B cell (primary cell): ENCODE measurements around the gene SREBF1. TPM values are rescaled to one million over a fixed set of nuclear protein-coding genes. Genes with fewer than 3 reads are reported as not detected.

Source experiments
- ATAC-seq: fragments of 200-7000 bp; cut with Tn5 transposase; one replicate; pipeline ENCODE4 v1.10.0; 2021; ENCODE audit warnings: low read depth, mild to moderate bottlenecking, moderate number of reproducible peaks, moderate library complexity
- CTCF ChIA-PET: fragments of 350-600 bp; sonication (Branson Sonifier 250); formaldehyde crosslinking; loops from one replicate; lab custom pipeline; 2021; ENCODE audit warnings: antibody characterized with exemption, inconsistent platforms; lab: Charles Lee
- POLR2A ChIA-PET: fragments of 350-600 bp; sonication (Branson Sonifier 250); formaldehyde crosslinking; loops from one replicate; lab custom pipeline; 2021; ENCODE audit warnings: antibody characterized with exemption; lab: Charles Lee
- DNase-seq: peaks from one replicate; pipeline ENCODE4 v3.0.0; 2013
- H2AFZ ChIP-seq: 2 replicates; pipeline ENCODE4 v1.6.1; 2012; ENCODE audit warnings: mild to moderate bottlenecking, low read depth, low read length; ENCODE audit not compliant: insufficient read depth, poor library complexity, severe bottlenecking
- H3K27ac ChIP-seq, 2 donors: 1 replicate in 1 of 2; 2 replicates in 1 of 2; pipeline ENCODE4 v1.5.1; 2012 to 2013; ENCODE audit warnings: low read length in 2 of 2, mild to moderate bottlenecking in 2 of 2, moderate library complexity in 1 of 2
- H3K27me3 ChIP-seq, 4 experiments: fragments of 200-600 bp in 1 of 4; sonication (generic) in 1 of 4; replicated peaks in 1 of 4; 1 replicate in 2 of 4; 2 replicates in 2 of 4; pipeline versions ENCODE4 v1.6.1 to v1.7.0; 2013 to 2016; ENCODE audit warnings: low read length in 3 of 4, mild to moderate bottlenecking in 2 of 4, mixed read lengths in 1 of 4, moderate library complexity in 1 of 4; ENCODE audit not compliant: insufficient read depth in 4 of 4, control insufficient read depth in 3 of 4; ENCODE audit errors: control extremely low read depth in 1 of 4
- H3K36me3 ChIP-seq, 2 experiments: replicated peaks in 1 of 2; 1 replicate in 1 of 2; 2 replicates in 1 of 2; pipeline versions ENCODE4 v1.6.1 to v1.7.1; 2013; ENCODE audit warnings: low read length in 1 of 2; ENCODE audit not compliant: insufficient read depth in 2 of 2, control insufficient read depth in 1 of 2; ENCODE audit errors: control extremely low read depth in 1 of 2, extremely low read depth in 1 of 2
- H3K4me1 ChIP-seq, 2 donors: fragments of 200-600 bp in 1 of 2; sonication (generic) in 1 of 2; 1 replicate in 1 of 2; 2 replicates in 1 of 2; pipeline versions ENCODE4 v1.5.1 to v1.6.1; 2013 to 2017; ENCODE audit warnings: low read length in 2 of 2; ENCODE audit not compliant: control insufficient read depth in 2 of 2, insufficient read depth in 2 of 2
- H3K4me2 ChIP-seq: replicated peaks from 2 replicates; pipeline ENCODE3; 2012; ENCODE audit warnings: mild to moderate bottlenecking, low read depth, low read length; ENCODE audit not compliant: poor library complexity, severe bottlenecking
- H3K4me3 ChIP-seq, 5 experiments: fragments of 200-600 bp in 1 of 5; sonication (generic) in 1 of 5; 1 replicate in 3 of 5; 2 replicates in 2 of 5; pipeline versions ENCODE4 v1.5.1 to v1.7.0; 2011 to 2016; ENCODE audit warnings: low read length in 4 of 5, mild to moderate bottlenecking in 4 of 5, low read depth in 2 of 5, control low read depth in 1 of 5, moderate library complexity in 1 of 5; ENCODE audit not compliant: insufficient read depth in 1 of 5; ENCODE audit errors: control extremely low read depth in 1 of 5, extremely low read depth in 1 of 5
- H3K79me2 ChIP-seq: fragments of 200-600 bp; sonication (generic); one replicate; pipeline ENCODE4 v1.6.0; 2016; ENCODE audit warnings: low read length; ENCODE audit not compliant: control insufficient read depth, insufficient read depth
- H3K9ac ChIP-seq: fragments of 200-600 bp; sonication (generic); 2 replicates; pipeline ENCODE4 v1.6.1; 2017; ENCODE audit warnings: mild to moderate bottlenecking, low read length, moderate library complexity
- H3K9me3 ChIP-seq, 3 donors: one replicate each; pipeline versions ENCODE4 v1.6.1 to v1.7.1; 2013; ENCODE audit warnings: low read length in 2 of 3; ENCODE audit not compliant: control insufficient read depth in 2 of 3, insufficient read depth in 1 of 3; ENCODE audit errors: control extremely low read depth in 1 of 3
- H4K20me1 ChIP-seq: 2 replicates; pipeline ENCODE4 v1.6.0; 2012; ENCODE audit warnings: mild to moderate bottlenecking, low read length; ENCODE audit not compliant: insufficient read depth, control insufficient read depth, poor library complexity, severe bottlenecking
- H3K27ac Mint-ChIP-seq: one replicate; pipeline ENCODE4 v1.8.0; 2021; ENCODE audit warnings: mixed read lengths
- H3K27me3 Mint-ChIP-seq: one replicate; pipeline ENCODE4 v1.8.0; 2021; ENCODE audit warnings: mixed read lengths
- H3K4me1 Mint-ChIP-seq: one replicate; pipeline ENCODE4 v1.8.0; 2021; ENCODE audit warnings: mixed read lengths
- H3K4me3 Mint-ChIP-seq: one replicate; pipeline ENCODE4 v1.8.0; 2021; ENCODE audit warnings: mixed read lengths
- H3K9me3 Mint-ChIP-seq: one replicate; pipeline ENCODE4 v1.8.0; 2022; ENCODE audit warnings: mixed read lengths; ENCODE audit not compliant: insufficient read depth
- CTCF ChIP-seq: fragments of 200-600 bp; IDR thresholded peaks from one replicate; pipeline ENCODE4 v1.8.0; 2022; ENCODE audit warnings: antibody characterized with exemption, mild to moderate bottlenecking
- EZH2 ChIP-seq: IDR thresholded peaks from 2 replicates; pipeline ENCODE4 v1.6.1; 2012; ENCODE audit warnings: borderline replicate concordance, low read depth, mild to moderate bottlenecking, moderate library complexity, low read length; ENCODE audit not compliant: insufficient read depth, poor library complexity, severe bottlenecking
- WGBS: methylation state at CpG from one replicate; pipeline ENCODE4 v1.1.5; 2013; ENCODE audit warnings: missing lambda C conversion rate; ENCODE audit not compliant: insufficient coverage; 5-methylcytosine and 5-hydroxymethylcytosine counted together
- intact Hi-C: fragments of 100-400 bp; cut with micrococcal nuclease; formaldehyde crosslinking; loops from one replicate; pipeline ENCODE4 v1.10.0; 2022
- polyA plus RNA-seq: library from polyadenylated mRNA; depleted of rRNA; stranded (reverse); fragments of >200 nt; gene quantifications from 2 replicates; pipeline ENCODE4 v1.2.3, GENCODE V29; 2012
- total RNA-seq, 2 donors: library from RNA; stranded (reverse); fragments of 120-200 nt in 1 of 2; gene quantifications; 1 replicate in 1 of 2; 2 replicates in 1 of 2; pipeline versions ENCODE4 v1.2.3 to v1.2.4, GENCODE V29; 2013 to 2022

Gene SREBF1
- total and polyA plus RNA-seq, 2 donors (not counting 1 experiment from before 2014, with no cell fraction given), result 21.6 to 34.9 TPM

- ATAC-seq, result no peak
- Histone ChIP-seq H2AFZ (no peak overlapping the region), H3K9me3 (no peaks in the 10 kb centered on the region), H3K27ac (peak overlapping the region; percentile 49 to 77), H3K27me3 (no peaks in the 10 kb centered on the region), H3K36me3 (no peaks in the 10 kb centered on the region), H3K79me2 (peaks cover 44% of the 10 kb centered on the region), H3K9ac (no peak overlapping the region), H3K4me1 (peaks cover 45 to 55% of the 10 kb centered on the region in 2 donors), H3K4me3 (peak overlapping the region in 2 of 5 experiments; percentile 2 to 15), H4K20me1 (peaks cover 54% of the 10 kb centered on the region), H3K4me2 (peak overlapping the region; percentile 94)
- Mint-ChIP-seq H3K4me1 (peaks cover 57% of the 10 kb centered on the region), H3K27ac (peak overlapping the region; percentile 89), H3K9me3 (no peaks in the 10 kb centered on the region), H3K4me3 (peak overlapping the region; percentile 88), H3K27me3 (no peaks in the 10 kb centered on the region)
- intact Hi-C loops, result loop anchor here (5.0 to 10.0 kb wide), 2 partner anchors 143 to 200 kb away; partner anchors contain the start of genes ATPAF2 and GID4
- 68% methylated on average over 3 of the region's 4 CpGs for WGBS
- POLR2A ChIA-PET, result no interaction called here
- CTCF ChIA-PET, result interaction anchor here (1.2 to 4.8 kb wide), 4 partner anchors 13 to 25 kb away, joined by 3 to 28 read pairs (median 10); no protein-coding TSS in a partner anchor
- no peak for TF ChIP-seq EZH2
- no peak for TF ChIP-seq CTCF
- DNase-seq, result no peak
Measured at GRCh38 chr17:17834974-17835373, 1.8 kb downstream of the SREBF1 start.

GRCh38 chr17:17833658-17834357, 3.0 kb downstream of the SREBF1 start:
- TF ChIP-seq EZH2, result no peak
- no peak for TF ChIP-seq CTCF
- Mint-ChIP-seq H3K4me1 (peaks cover 49% of the 10 kb centered on the region), H3K27me3 (no peaks in the 10 kb centered on the region), H3K9me3 (no peaks in the 10 kb centered on the region), H3K27ac (peak overlapping the region; percentile 89), H3K4me3 (peak overlapping the region; percentile 88)
- ChIA-PET CTCF (interaction anchor here (0.6 to 4.8 kb wide), 8 partner anchors 13 to 1539 kb away, joined by 3 to 28 read pairs (median 4); no protein-coding TSS in a partner anchor), POLR2A (interaction anchor here (0.6 to 1.1 kb wide), 2 partner anchors 73 to 83 kb away, joined by 3 to 6 read pairs; no protein-coding TSS in a partner anchor)
- no peaks in the 10 kb centered on the region for H3K9me3 ChIP-seq
- intact Hi-C loops, result loop anchor here (10.0 kb wide), 1 partner anchor 201 kb away; the partner anchor contains the start of genes ATPAF2 and GID4
- DNase-seq, result no peak
- H2AFZ ChIP-seq, result no peak overlapping the region
- H3K4me2 ChIP-seq, result peak overlapping the region; percentile 94
- peaks cover 37 to 44% of the 10 kb centered on the region in 2 donors for H3K4me1 ChIP-seq
- H3K27me3 ChIP-seq, result no peaks in the 10 kb centered on the region
- no peak for ATAC-seq
- WGBS, result 94% methylated on average over 2 of the region's 8 CpGs
- H3K79me2 ChIP-seq, result peaks cover 52% of the 10 kb centered on the region
- peak overlapping the region; percentile 49 to 77 for H3K27ac ChIP-seq
- no peaks in the 10 kb centered on the region for H3K36me3 ChIP-seq
- no peak overlapping the region for H3K4me3 ChIP-seq
- H4K20me1 ChIP-seq, result peaks cover 62% of the 10 kb centered on the region
- H3K9ac ChIP-seq, result no peak overlapping the region
